Measurements from ENCODE around the gene ARSJ.

The ARSJ gene

DNA sequence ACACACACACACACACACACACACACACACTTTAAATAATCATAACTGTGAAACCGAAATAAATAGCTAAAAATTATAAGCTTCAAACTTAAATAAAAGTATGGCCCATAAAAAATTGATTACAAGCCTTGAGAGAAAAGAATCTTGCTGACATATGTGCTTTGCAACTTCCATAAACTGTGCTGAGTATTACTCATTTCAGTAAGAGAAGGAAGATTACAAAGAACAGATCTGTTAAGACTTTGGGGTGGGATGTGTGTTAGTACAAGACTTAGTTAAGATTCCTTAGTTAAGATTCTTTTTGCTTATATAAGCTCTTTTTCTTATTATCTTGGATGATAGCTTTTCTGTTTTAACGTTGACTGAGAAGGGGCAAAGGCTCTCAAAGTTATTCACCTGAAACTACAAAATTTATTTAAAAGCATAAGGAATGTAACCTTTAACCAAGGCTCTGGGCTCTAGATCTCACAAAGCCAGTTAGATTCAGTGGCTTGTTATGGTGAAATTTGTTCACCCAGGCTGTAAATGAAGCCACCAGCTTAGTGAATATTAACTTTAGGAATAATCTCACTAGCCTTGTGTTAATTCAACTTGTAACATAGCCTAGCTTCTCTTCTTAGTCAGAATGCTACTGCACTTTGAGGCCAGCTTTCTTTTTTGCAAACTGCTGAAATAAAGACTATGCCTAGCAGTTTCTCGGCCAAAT, 58.2 kb downstream of the ARSJ start:
- TF ChIP-seq CTCF (IDR thresholded peaks at IDR 0.05; ENCODE audit: borderline replicate concordance, control extremely low read depth, extremely low read depth, insufficient read depth, missing control alignments), result no peak
- in situ Hi-C loops (cut with MboI; ENCODE audit: low sequenced_read_pairs, unreplicated experiment), result no loop called here
- no peak for DNase-seq (ENCODE audit: low spot score)

- no peak for DNase-seq (ENCODE audit: low spot score)
- TF ChIP-seq CTCF (IDR thresholded peaks at IDR 0.05; ENCODE audit: borderline replicate concordance, control extremely low read depth, extremely low read depth, insufficient read depth, missing control alignments), result no peak
- in situ Hi-C loops (cut with MboI; ENCODE audit: low sequenced_read_pairs, unreplicated experiment), result no loop called here
These were observed 59.8 kb downstream of the ARSJ start for GRCh38 chr4:113919611-113920010.

GRCh38 chr4:113919145-113919544, 60.3 kb downstream of the ARSJ start:
- no peak for TF ChIP-seq CTCF (IDR thresholded peaks at IDR 0.05; ENCODE audit: borderline replicate concordance, control extremely low read depth, extremely low read depth, insufficient read depth, missing control alignments)
- DNase-seq (ENCODE audit: low spot score), result no peak
- in situ Hi-C loops (cut with MboI; ENCODE audit: low sequenced_read_pairs, unreplicated experiment), result no loop called here

- DNase-seq (ENCODE audit: low spot score), result no peak
- TF ChIP-seq CTCF (IDR thresholded peaks at IDR 0.05; ENCODE audit: borderline replicate concordance, control extremely low read depth, extremely low read depth, insufficient read depth, missing control alignments), result no peak
- in situ Hi-C loops (cut with MboI; ENCODE audit: low sequenced_read_pairs, unreplicated experiment), result no loop called here
These were observed 70.6 kb downstream of the ARSJ start for GRCh38 chr4:113908829-113909228.

GRCh38 chr4:113907559-113907958, 71.9 kb downstream of the ARSJ start:
- TF ChIP-seq CTCF (IDR thresholded peaks at IDR 0.05; ENCODE audit: borderline replicate concordance, control extremely low read depth, extremely low read depth, insufficient read depth, missing control alignments), result no peak
- in situ Hi-C loops (cut with MboI; ENCODE audit: low sequenced_read_pairs, unreplicated experiment), result no loop called here
- no peak for DNase-seq (ENCODE audit: low spot score)

DNA sequence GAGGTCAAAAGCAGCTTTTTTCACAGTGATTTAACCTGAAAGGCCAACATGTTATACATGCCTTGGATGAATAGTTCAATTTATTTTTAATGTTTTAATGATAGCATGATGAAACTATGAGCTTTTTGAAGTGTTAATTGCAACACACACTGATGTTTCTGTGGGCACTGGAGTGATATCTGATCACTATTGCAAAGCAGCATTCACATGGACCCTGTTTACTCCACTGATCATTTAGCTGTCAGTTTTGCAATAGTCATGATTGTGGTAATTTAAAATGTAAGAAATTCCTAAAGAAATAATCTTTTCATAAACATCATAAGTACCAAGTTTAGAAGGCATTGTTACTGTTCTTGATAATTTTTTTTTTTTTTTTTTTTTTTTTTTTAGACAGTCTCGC, 74.1 kb downstream of the ARSJ start:
- TF ChIP-seq CTCF (IDR thresholded peaks at IDR 0.05; ENCODE audit: borderline replicate concordance, control extremely low read depth, extremely low read depth, insufficient read depth, missing control alignments), result no peak
- in situ Hi-C loops (cut with MboI; ENCODE audit: low sequenced_read_pairs, unreplicated experiment), result no loop called here
- DNase-seq (ENCODE audit: low spot score), result no peak
